EL (cell line): ENCODE measurements around the gene C3orf70.
A peak's percentile ranks its signal among the peaks of the same experiment; 100 is the strongest.

ENCODE experiments used
- DNase-seq: peaks from one replicate; pipeline ENCODE4 v3.0.0-alpha.2; 2016

The C3orf70 gene

GRCh38 chr3:185082829-185083228 lies 70.0 kb downstream of the C3orf70 start:
- DNase-seq: no peak

- DNase-seq: no peak
Measured at GRCh38 chr3:185082149-185082548, 70.7 kb downstream of the C3orf70 start.

- no peak for DNase-seq
Measured at GRCh38 chr3:185081521-185081920, 71.3 kb downstream of the C3orf70 start.

GRCh38 chr3:185079625-185080024 lies 73.2 kb downstream of the C3orf70 start:
- no peak for DNase-seq

GRCh38 chr3:185076219-185076618 lies 76.6 kb downstream of the C3orf70 start:
- DNase-seq: no peak

GRCh38 chr3:185075547-185075946 lies 77.3 kb downstream of the C3orf70 start:
- no peak for DNase-seq

GRCh38 chr3:185071287-185071800 lies 81.5 kb downstream of the C3orf70 start:
- no peak for DNase-seq

GRCh38 chr3:185070491-185071286 lies 82.2 kb downstream of the C3orf70 start:
- DNase-seq: peak; percentile 54

GRCh38 chr3:185069037-185070030 lies 83.5 kb downstream of the C3orf70 start:
- no peak for DNase-seq

- no peak for DNase-seq
Measured at GRCh38 chr3:185067173-185067572, 85.7 kb downstream of the C3orf70 start.

- DNase-seq: no peak
Measured at GRCh38 chr3:185066251-185066650, 86.6 kb downstream of the C3orf70 start.

- no peak for DNase-seq
Measured at GRCh38 chr3:185065059-185065458, 87.8 kb downstream of the C3orf70 start.

- DNase-seq: no peak
Measured at GRCh38 chr3:185063431-185063830, 89.4 kb downstream of the C3orf70 start.

GRCh38 chr3:185062191-185062590 lies 90.7 kb downstream of the C3orf70 start:
- DNase-seq: no peak

- no peak for DNase-seq
Measured at GRCh38 chr3:185060655-185061054, 92.2 kb downstream of the C3orf70 start.

- no peak for DNase-seq
Measured at GRCh38 chr3:185059766-185060165, 93.1 kb downstream of the C3orf70 start.

- DNase-seq: no peak
Measured at GRCh38 chr3:185058796-185059195, 94.1 kb downstream of the C3orf70 start.

- DNase-seq: no peak
Measured at GRCh38 chr3:185057829-185058228, 95.0 kb downstream of the C3orf70 start.

GRCh38 chr3:185056908-185057307 lies 96.0 kb downstream of the C3orf70 start:
- no peak for DNase-seq

GRCh38 chr3:185052631-185053030 lies 100.2 kb downstream of the C3orf70 start:
- no peak for DNase-seq

- DNase-seq: no peak
Measured at GRCh38 chr3:185051801-185052200, 101.1 kb downstream of the C3orf70 start.

GRCh38 chr3:185049710-185050109 lies 103.2 kb downstream of the C3orf70 start:
- no peak for DNase-seq

GRCh38 chr3:185046603-185047002 lies 106.3 kb downstream of the C3orf70 start:
- no peak for DNase-seq

- DNase-seq: no peak
Measured at GRCh38 chr3:185046164-185046515, 106.7 kb downstream of the C3orf70 start.
